GM19238 (cell line): ENCODE data around the gene KRTAP5-3.

Experiments
- DNase-seq: peaks from one replicate; pipeline ENCODE4 v3.0.0; 2011; ENCODE audit warnings: low spot score; ENCODE audit not compliant: insufficient read length

The KRTAP5-3 gene

DNA sequence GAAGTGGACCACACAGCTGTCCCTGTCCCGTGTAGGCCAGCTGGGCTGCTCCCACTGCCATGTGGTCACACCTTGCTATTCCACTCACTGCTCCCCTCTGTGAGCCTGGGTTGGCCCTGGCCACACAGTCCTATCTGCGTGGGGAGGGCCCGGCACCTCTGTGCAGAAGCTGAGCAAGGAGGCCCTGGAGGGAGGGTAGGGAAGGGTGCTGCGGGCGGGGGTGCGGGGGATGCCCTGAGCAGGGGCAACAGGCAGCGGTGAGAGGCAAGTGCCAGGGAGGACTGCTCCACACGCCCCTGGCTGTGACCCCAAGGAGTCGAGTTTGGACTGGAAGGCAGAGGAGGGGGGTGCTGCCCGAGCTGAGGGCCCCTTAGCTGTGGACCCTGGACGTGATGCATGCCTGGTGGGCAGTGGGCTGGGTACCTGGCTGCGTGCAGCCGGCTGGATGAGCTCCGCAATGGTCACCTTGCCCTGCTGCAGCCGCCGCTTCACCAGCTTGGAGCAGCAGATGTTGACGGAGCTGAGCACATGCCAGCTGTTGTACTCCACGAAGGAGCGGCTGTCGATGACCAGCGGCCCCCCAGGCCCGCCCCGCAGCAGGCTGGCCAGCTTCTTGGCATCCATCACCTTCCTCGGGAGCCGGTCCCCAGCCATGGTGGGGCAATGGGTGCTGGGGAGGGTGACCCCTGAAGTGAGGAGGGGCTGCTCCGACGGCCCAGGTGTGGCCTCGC is 42.9 kb downstream of the KRTAP5-3 start:
- DNase-seq, result no peak

DNA sequence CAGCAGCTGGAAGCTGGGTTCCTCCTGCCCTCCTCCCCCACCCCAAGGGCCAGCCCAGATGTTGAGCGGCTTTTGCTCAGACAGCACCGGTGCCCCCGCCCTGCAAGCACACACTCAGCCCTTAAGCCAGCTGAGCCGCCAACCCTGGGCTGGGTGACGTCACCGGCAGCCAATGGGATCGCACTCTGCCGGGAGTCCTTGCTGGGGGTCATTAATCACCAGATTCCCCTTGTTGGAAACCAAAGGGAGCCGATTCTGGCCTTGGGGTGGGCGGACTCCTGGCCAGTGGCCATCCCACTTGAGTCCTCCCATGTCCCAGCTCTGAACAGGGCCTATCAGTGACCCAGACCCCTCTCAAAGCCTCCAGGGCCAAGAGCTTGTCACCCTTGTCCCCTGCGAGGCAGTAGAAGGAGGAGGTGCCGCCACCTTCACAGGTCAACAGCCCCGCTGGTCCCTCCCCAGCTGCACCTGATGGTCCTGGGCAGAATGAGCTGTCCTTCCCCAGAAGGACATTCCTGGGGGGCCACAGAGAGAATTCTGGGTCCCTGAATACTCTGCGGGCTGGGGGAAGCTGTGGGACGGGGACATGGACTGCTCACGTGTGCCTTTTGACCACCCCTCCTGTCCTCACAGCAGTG is 43.6 kb downstream of the KRTAP5-3 start:
- DNase-seq, result no peak

DNA sequence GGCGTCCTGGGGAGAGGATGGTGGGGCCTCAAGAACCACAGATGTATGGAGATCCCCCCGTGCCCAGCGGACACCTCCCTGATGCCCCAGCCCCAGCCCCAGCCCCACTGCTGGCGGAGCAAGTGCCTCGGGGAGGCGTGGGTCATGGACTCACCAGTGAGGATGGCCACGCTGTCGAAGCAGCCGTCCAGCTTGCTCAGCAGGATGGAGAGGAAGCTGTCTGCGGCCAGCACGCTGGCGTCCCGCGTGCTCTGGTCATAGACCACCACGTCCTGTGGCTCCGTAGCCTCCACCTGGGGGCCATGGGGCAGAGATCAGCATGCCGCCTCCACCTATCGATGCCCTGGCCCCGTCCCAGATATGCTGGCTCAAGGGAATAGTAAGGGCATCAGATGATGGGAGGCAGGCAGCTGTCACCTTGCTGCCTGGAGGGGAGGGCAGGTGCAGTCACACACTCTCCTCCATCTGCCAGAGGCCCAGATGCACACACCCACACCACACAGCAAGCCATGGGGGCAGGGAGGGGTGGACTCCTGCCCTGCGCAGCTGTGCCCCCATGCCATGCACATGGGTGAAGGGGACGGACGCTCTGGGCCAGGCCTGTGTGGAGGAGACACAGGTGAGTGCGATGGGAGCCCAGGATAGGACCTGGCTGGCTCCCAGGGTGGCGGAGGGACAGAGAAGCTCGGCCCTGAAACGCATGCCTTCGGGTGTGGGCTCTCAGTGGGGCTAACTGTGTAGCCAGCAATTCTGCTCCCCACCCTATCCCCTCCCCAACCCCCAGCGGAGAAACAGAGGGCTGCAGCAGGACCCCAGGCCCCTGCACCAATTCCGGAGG is 44.3 kb downstream of the KRTAP5-3 start:
- DNase-seq, result no peak

DNA sequence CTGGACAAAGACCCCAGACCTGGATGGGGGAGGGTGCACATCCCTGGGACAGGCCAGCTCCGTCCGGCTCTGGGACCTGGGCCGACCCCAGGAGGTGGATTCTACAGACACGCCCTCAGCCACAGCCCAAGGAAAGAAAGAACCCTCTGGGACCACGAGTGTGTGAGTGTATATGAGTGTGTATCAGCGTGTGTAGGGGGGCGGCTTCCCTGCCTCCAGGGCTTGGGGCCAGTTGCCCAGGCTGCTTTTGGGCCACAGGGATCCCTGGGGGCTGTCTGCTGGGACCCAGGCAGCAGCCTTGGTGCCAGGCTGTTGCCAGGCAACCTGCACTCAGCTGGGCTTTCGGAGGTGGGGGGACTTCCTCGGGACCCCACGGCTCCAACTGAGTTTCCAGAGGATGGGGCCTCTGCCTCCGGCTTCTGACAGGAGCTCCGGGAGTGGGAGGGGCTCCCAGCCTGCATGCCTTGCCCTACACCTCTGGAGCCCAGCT is 45.1 kb downstream of the KRTAP5-3 start:
- no peak for DNase-seq

DNA sequence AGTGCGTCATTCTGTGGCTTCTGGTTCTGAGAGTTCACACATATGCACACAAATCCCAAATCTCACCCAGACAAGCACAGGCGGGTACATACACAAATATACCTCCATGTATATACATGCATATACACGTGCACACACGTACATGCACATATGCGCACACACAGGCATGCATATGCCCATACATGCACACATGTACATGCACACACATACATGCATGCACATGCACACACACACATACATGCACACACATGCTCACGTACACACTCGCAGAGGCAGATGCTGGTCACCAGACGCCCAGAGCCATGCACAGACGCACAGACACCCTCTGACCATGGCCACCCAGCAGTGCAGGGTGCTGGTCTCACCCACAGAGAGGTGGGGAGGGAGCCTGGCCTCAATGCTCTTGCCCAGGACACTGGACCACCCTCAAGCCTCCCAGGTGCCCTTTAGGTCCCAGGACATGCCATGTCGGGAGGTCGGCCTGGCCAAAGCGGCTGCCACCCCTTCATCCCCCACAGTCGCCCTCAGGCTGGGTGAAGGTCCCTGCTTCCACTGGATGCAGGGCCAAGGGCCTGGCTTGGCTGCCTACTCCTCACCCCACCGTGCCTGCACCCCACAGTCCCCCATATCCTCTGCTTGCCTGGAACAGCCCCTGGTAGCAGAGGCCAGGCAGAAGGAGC is 45.7 kb downstream of the KRTAP5-3 start:
- no peak for DNase-seq

DNA sequence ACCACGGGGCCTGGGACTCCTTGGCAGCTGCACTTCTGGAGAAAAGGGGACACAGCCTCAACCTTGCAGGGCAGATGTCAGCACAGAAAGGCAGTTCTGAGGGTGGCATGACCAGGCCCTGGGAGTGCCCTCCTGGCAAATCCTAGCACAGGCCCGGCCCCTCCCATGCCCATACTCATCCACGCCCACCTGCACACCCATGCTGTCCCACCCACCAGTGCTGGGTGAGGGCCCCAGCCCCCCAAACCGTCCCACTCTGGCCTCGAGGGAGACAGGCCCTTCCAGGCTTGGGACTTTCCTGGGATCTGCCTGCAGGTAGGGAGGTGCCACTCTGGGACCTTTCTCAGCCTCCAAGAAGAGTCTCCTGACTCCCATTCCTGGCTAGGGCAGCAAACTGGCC is 46.3 kb downstream of the KRTAP5-3 start:
- DNase-seq, result no peak

DNA sequence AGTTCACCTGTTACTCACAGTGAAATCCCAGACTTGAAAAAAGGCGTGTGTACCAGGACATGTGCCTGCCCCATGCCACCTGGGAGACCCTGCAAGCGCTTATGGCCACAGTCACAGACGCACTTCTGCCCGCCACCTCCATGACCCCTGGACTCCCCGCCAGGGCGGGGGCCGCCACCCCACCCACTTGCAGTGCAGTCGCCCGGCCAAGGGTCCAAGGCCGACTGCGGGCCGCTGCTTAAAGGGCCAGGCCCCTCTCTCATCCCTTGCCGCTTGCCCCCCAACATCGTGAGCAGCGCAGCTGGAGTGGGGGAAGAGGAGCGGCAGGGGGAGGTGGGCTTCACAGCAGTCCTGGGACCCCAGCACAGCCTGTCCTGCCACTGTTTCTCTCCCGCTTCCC is 47.0 kb downstream of the KRTAP5-3 start:
- DNase-seq, result no peak

DNA sequence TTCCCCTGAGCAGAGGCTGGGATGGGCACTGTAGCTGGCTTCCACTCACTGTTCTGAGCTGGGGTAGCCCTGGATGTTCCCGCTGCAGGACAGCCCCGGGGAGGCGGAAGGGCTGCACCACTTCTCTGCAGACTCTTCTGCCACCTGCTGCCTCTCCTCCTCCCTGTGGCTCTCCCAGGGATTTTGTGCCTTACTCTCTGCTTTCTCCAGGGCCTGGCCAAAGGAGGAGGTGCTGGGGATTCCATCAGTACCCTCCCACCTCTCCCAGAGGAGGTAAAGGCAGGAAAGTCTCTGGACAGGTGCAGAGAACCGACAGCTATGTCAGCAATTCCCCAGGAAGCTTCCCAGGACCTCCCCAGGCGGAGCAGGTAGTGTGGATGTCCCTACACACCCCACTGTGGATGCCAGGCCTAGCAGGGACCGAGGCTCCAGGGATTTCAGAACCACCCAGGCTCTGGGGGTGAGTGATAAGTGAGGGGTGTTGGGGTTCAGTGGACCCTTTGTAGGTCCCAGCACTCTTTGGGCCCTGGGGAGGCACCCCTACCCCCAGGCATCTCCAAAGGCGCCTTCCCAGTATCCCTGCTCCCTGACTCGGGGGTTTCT is 47.5 kb downstream of the KRTAP5-3 start:
- no peak for DNase-seq

DNA sequence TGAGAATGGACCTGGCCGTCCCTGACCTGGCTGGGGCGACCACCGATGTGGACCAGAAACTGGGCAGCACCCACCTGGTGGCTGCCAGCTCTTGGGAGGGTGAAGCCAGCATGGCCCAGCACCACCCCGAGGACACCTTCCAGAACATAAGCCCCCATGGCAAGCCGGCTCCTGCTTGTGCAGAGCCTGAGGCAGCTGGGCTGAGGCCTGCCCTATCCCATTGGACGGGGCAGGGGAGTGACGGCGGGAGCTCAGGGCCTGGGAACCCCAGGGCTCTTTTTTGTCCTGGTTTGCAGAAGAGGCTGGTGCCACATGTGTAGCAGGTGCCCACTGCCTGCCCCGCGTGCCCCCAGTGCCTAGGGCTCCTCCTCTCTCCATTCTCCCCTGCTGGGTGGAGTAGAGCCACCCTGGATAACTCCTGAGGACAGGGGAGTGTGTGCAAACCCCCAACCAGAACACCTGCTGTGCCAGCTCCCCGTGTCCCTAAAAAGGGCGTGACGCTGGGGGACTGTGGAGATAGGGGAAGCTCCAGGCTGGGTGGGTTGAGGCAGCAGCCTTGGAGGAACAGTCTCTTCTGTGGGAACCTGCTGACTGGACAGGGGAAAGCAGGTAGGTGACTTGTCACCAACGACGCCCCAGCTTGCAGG is 48.1 kb downstream of the KRTAP5-3 start:
- DNase-seq, result no peak

DNA sequence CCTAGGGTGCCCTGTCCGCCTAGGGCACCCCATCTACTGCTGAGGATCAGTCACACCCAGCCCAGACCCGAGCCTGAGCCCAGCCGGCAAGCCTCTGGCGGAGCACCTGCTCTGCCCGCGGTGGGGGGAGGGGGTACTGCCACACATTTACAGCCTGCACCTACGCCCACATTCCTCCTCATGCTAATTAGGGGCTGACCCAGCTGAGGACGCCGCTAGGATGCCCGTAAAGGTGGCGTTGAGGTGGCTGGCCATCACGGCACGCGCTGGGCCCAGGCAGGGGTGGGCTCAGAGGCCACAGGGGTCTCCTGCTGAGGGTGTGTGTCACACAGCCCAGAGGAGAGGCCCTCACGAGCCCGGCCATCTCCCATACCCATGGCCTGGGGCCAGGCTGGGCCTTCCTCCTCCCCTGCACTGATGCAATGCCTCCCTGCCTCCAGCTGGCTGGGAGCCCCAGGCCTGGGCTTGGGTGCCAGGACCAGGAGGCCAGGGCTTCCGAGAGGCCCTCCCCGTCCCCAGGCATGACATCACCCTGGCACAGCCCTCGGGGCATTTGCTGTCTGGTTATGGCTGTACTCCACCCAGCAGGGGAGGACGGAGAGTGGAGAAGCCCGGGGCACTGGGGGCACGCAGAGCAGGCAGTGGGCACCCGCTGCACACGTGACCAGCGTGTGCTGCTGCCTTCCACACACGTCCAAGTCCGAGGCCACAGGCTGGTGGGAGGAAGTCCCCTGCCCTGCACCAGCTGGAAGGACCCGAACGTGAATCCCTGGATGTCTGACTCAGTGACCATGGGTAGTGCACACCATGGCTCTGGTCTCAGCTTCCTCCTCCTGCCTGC is 48.9 kb downstream of the KRTAP5-3 start:
- DNase-seq, result no peak

DNA sequence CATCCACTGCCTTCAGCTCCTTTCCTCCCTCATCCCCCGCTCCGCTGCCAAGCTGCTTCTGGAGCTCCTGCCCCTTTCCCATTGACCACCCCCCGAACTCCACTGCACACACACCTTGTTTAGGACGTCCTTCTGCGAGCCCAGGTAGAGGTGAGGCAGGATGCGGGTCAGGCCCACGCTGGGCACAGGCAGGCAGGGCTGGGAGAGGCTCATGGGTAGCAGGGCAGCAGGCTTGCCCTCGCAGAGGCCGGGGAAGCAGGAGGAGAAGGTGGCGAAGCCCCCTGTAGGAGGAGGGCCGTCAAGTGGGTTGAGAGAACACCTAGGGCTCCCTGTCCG is 49.5 kb downstream of the KRTAP5-3 start:
- DNase-seq, result no peak

DNA sequence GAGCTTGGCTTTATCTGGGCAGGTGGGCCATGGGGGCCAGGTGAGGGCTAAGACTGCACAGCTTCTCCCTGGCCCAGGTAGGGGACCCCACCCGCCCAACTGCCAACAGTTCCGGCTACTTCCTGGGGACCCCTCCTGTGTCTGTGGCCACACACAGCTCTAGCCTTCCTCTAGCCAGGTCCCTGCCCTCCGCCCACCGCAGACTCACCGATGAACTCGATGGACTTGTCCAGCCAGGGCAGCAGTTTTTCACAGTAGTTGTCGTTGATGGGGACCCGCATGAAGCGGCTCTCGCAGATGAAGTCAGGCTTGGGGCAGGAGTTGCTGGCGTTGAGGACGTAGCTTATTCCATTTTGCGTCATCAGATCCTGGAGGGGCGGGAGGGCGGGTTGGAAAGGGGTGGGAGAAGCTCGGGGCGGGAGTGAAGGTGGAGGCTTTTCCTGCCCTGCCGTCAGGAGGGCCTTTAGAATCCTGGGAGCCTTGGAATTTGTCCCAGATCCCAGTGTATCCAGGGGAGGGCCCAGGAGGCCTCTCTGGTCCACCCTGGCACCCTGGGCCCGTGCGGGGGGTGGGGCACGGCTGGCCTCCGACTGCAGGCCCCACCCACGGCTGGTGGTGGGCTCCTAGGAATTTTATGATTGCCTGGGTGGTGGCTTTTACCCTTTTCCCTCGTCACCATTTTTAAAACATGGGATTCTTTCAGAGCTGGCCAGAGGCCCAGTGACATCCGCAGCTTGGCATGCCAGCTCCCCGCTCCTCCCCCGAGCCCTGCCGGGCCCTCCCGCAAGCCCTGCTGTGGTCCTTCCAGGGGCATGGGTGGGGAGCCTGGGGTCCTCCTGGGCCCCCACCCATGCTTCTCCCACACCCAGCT is 50.1 kb downstream of the KRTAP5-3 start:
- no peak for DNase-seq
